Suppressor macrophage treated with lipopolysaccharide for 4 hours (primary cell): ENCODE results near the gene CRTAC1.
A peak's percentile ranks its signal among the peaks of the same experiment; 100 is the strongest.

ENCODE experiments used
- DNase-seq: peaks from one replicate; pipeline ENCODE4 v3.0.0-alpha.2; 2020

Gene CRTAC1

GRCh38 chr10:97827702-97828291 is 202.6 kb downstream of the CRTAC1 start:
- DNase-seq: no peak

DNA sequence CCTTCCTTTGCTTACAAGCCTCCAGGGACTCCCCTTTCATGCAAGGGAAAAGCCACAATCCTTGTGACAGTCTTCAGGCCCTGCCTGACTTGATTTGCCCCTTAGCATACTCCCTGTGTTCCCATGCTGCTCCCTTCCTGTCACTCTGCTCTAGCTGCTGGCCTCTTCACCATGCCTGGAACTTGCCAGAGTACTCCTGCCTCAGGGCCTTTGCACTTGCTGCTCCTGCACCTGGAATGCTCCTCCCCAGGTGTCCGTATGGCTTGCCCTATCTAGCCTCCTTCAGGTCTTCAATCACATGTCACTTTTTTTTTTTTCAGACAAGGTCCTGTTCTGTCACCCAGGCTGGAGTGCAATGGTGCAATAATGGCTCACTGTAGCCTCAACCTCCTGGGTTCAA is 203.5 kb downstream of the CRTAC1 start:
- no peak for DNase-seq

- no peak for DNase-seq
These were observed 205.2 kb downstream of the CRTAC1 start for GRCh38 chr10:97825020-97825760.

- no peak for DNase-seq
These were observed 206.7 kb downstream of the CRTAC1 start for GRCh38 chr10:97823734-97824133.

GRCh38 chr10:97822261-97822687 is 208.1 kb downstream of the CRTAC1 start:
- no peak for DNase-seq

GRCh38 chr10:97821308-97822038 is 208.9 kb downstream of the CRTAC1 start:
- no peak for DNase-seq

DNA sequence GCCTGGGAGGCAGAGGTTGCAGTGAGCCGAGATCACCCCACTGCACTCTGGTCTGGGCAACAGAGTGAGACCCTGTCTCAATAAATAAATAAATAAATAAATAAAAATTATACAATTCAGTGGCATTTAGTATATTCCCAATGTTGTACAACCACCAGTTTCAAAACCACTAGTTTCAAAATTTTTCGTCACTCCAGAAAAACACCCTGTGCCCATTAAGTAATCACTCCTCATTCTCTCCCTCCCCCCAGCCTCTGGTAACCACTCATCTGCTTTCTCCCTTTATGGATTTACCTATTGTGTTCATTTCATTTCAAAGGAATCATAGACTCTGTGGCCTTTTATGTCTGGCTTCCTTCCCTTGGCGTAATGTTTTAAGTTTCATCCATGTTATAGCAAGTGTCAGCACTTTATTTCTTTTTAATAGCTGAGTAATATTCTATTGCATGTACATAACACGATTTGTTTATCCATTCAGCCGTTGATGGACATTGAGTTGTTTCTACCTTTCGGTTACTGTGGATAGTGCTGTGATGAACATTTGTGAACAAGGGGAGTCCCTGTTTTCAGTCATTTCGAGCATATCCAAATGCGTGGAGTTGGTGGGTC is 210.2 kb downstream of the CRTAC1 start:
- peak; percentile 31 for DNase-seq

DNA sequence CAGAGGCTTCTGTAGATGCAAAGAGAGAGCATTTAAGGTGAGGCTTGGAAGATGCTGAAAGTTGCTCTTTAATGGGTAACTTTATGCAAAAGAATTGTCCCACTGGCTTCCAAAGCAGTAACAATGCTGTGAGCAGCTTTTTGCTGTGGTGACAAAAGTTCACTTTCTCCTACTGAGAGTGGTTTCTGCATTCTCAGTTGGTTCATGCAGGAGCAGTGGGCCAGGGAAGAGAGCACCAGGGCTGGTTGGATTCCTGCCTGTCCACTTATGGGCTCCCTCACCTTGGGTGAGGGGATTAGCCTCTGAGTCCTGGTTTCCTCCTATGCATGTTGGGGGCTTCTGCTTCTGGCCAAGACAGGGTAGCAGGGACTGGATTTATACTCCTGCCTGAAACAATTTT is 211.8 kb downstream of the CRTAC1 start:
- no peak for DNase-seq

GRCh38 chr10:97816609-97817008 is 213.8 kb downstream of the CRTAC1 start:
- DNase-seq: no peak
